Keratinocyte (primary cell): ENCODE data around the gene UROS. TPM values are rescaled to one million over a fixed set of nuclear protein-coding genes. Genes with fewer than 3 reads are reported as not detected.

Experiments
- DNase-seq: peaks from one replicate; pipeline ENCODE4 v3.0.0-alpha.2; 2011; ENCODE audit warnings: low read depth, missing footprints, low spot score
- FAIRE-seq: peaks from 2 replicates; lab custom pipeline; 2011; peaks lifted over from hg19 to GRCh38; lab: Jason Lieb, UNC
- H2AFZ ChIP-seq: 2 replicates; pipeline ENCODE4 v1.6.0; 2012; ENCODE audit warnings: low read length, control low read depth, inconsistent platforms; ENCODE audit not compliant: control insufficient read depth
- H3K27ac ChIP-seq: 2 replicates; pipeline ENCODE4 v1.5.1; 2011; ENCODE audit warnings: low read length; ENCODE audit not compliant: control insufficient read depth, insufficient read depth
- H3K27me3 ChIP-seq: 3 replicates; pipeline ENCODE4 v1.6.0; 2011; ENCODE audit warnings: low read length; ENCODE audit not compliant: control insufficient read depth, insufficient read depth; ENCODE audit errors: extremely low read depth
- H3K36me3 ChIP-seq, 2 experiments: 2 replicates in 1 of 2; 3 replicates in 1 of 2; pipeline ENCODE4 v1.5.1; 2011; ENCODE audit warnings: low read length in 2 of 2, mild to moderate bottlenecking in 1 of 2; ENCODE audit not compliant: control insufficient read depth in 2 of 2, insufficient read depth in 2 of 2; ENCODE audit errors: extremely low read depth in 1 of 2
- H3K4me1 ChIP-seq: 3 replicates; pipeline ENCODE4 v1.5.1; 2011; ENCODE audit warnings: low read length; ENCODE audit not compliant: control insufficient read depth, insufficient read depth; ENCODE audit errors: extremely low read depth
- H3K4me2 ChIP-seq: 3 replicates; pipeline ENCODE4 v1.6.0; 2011; ENCODE audit warnings: low read depth, low read length; ENCODE audit not compliant: control insufficient read depth, insufficient read depth; ENCODE audit errors: extremely low read depth
- H3K4me3 ChIP-seq, 3 experiments: fragments of 200-600 bp in 1 of 3; sonication (generic) in 1 of 3; 2 replicates in 2 of 3; 3 replicates in 1 of 3; pipeline ENCODE4 v1.5.1; 2011 to 2016; ENCODE audit warnings: low read length in 3 of 3, mild to moderate bottlenecking in 3 of 3, control low read depth in 2 of 3, inconsistent platforms in 1 of 3, low read depth in 1 of 3, mixed read lengths in 1 of 3, mixed run types in 1 of 3, moderate library complexity in 1 of 3; ENCODE audit not compliant: control insufficient read depth in 2 of 3, insufficient read depth in 2 of 3; ENCODE audit errors: extremely low read depth in 1 of 3
- H3K79me2 ChIP-seq: 2 replicates; pipeline ENCODE4 v1.6.0; 2012; ENCODE audit warnings: low read length; ENCODE audit not compliant: control insufficient read depth, insufficient read depth
- H3K9ac ChIP-seq: 3 replicates; pipeline ENCODE4 v1.6.0; 2011; ENCODE audit warnings: low read length; ENCODE audit not compliant: control insufficient read depth, insufficient read depth; ENCODE audit errors: extremely low read depth
- H3K9me1 ChIP-seq: 3 replicates; pipeline ENCODE4 v1.6.0; 2011; ENCODE audit warnings: low read length; ENCODE audit not compliant: control insufficient read depth, insufficient read depth; ENCODE audit errors: extremely low read depth
- H3K9me3 ChIP-seq: 2 replicates; pipeline ENCODE4 v1.5.1; 2012; ENCODE audit warnings: low read depth, low read length; ENCODE audit not compliant: control insufficient read depth
- H4K20me1 ChIP-seq: 3 replicates; pipeline ENCODE4 v1.6.0; 2011; ENCODE audit warnings: low read length; ENCODE audit not compliant: control insufficient read depth, insufficient read depth; ENCODE audit errors: extremely low read depth
- EZH2 ChIP-seq: IDR thresholded peaks from one replicate; pipeline ENCODE4 v1.6.1; 2012; ENCODE audit warnings: inconsistent platforms, mild to moderate bottlenecking, low read length, moderate library complexity
- dilution Hi-C: fragments of 300-500 bp; cut with MboI; formaldehyde crosslinking; loops from one replicate; pipeline ENCODE4 v1.7.0; 2020; ENCODE audit warnings: low sequenced_read_pairs; ENCODE audit not compliant: extremely low pct_ligation_motif_present
- polyA plus RNA-seq, 5 experiments: library from polyadenylated mRNA; depleted of rRNA in 3 of 5; stranded (reverse) in 3 of 5; stranded (forward) in 1 of 5; unstranded in 1 of 5; fragments of >200 nt; gene quantifications; 1 replicate in 1 of 5; 2 replicates in 3 of 5; 3 replicates in 1 of 5; pipeline versions ENCODE4 v1.2.1 to v1.2.3, GENCODE V29; 2011 to 2012; ENCODE audit warnings: missing spikeins in 2 of 5, low read depth in 1 of 5, low replicate concordance in 1 of 5
- TF ChIP-seq, protein P1 (sequence below), 3 experiments: IDR thresholded peaks in 1 of 3; conservative IDR thresholded peaks in 1 of 3; optimal IDR thresholded peaks in 1 of 3; 2 replicates in 2 of 3; 3 replicates in 1 of 3; pipeline versions ENCODE3 to v1.5.1; 2011; ENCODE audit warnings: low read length in 3 of 3, mild to moderate bottlenecking in 3 of 3, moderate library complexity in 2 of 3, control low read depth in 1 of 3, inconsistent platforms in 1 of 3; ENCODE audit not compliant: insufficient read depth in 2 of 3; ENCODE audit errors: extremely low read depth in 1 of 3

Gene UROS
- polyA plus RNA-seq, 1 donor (not counting 4 experiments of a cell fraction or from before 2014, with no cell fraction given), result 46.7 TPM

DNA sequence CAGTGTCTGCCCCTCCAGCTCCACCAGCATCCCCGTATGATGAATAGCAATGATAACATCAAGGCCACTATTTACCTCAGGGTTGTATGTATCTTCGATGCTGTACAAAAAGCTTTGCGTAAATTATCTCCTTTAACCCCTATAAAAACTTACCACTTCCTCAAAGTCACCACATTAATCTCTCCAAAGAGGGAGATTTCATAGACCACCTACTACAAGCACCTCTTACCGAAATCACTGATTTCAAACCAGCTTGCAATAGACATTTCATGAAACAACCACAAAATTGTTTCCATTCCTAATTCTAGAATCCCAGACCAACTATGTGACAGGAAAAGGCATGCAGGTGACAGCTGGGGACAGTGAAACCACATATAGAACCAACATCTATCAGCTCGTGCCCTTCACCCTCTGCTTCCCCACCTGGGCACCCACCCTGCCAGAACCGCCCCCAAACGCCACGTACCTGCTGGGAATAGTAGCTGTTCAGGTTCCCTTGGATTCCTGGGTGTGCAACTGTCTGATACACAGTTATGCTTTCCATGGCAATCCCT lies 27.3 kb downstream of the UROS start:
- TF ChIP-seq, protein P1, sequence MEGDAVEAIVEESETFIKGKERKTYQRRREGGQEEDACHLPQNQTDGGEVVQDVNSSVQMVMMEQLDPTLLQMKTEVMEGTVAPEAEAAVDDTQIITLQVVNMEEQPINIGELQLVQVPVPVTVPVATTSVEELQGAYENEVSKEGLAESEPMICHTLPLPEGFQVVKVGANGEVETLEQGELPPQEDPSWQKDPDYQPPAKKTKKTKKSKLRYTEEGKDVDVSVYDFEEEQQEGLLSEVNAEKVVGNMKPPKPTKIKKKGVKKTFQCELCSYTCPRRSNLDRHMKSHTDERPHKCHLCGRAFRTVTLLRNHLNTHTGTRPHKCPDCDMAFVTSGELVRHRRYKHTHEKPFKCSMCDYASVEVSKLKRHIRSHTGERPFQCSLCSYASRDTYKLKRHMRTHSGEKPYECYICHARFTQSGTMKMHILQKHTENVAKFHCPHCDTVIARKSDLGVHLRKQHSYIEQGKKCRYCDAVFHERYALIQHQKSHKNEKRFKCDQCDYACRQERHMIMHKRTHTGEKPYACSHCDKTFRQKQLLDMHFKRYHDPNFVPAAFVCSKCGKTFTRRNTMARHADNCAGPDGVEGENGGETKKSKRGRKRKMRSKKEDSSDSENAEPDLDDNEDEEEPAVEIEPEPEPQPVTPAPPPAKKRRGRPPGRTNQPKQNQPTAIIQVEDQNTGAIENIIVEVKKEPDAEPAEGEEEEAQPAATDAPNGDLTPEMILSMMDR (optimal IDR thresholded peaks at IDR 0.05 in 1 of 3, IDR thresholded peaks at IDR 0.05 in 1 of 3, conservative IDR thresholded peaks at IDR 0.05 in 1 of 3; ENCODE audit: extremely low read depth in 1 of 3, insufficient read depth in 2 of 3, low read length in 3 of 3), result no peak
- TF ChIP-seq EZH2, result no peak
- Histone ChIP-seq H3K4me2 (no peak overlapping the region), H2AFZ (no peak overlapping the region), H3K27me3 (no peaks in the 10 kb centered on the region), H3K4me1 (no peaks in the 10 kb centered on the region), H3K9ac (no peak overlapping the region), H4K20me1 (no peaks in the 10 kb centered on the region), H3K27ac (no peak overlapping the region), H3K4me3 (no peak overlapping the region), H3K9me3 (no peaks in the 10 kb centered on the region), H3K36me3 (peaks cover 6 to 26% of the 10 kb centered on the region in 2 experiments), H3K79me2 (no peaks in the 10 kb centered on the region), H3K9me1 (no peaks in the 10 kb centered on the region)
- DNase-seq, result no peak
- dilution Hi-C loops, result no loop called here
- no peak for FAIRE-seq

DNA sequence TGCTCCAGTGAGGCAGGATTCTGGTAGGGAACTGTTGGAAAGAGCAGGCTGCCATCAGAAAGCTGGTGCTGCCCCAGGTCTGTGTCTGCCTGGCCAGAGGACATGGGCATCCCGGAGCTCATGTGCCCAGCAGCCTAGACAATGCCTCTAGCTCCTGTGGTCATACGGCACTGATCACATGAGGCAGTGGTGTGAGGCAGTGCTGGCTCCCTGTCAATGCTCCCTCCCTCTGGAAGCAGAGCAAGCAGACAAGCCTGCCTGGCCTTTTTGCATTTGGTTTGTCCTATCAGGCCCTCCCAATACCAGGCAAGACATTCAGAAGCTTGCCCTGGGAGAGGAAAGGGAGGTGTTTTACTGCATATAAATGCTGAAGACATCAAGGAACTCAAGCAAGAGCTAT lies 27.9 kb downstream of the UROS start:
- no peak overlapping the region for H3K9ac ChIP-seq
- TF ChIP-seq, protein P1 (optimal IDR thresholded peaks at IDR 0.05 in 1 of 3, IDR thresholded peaks at IDR 0.05 in 1 of 3, conservative IDR thresholded peaks at IDR 0.05 in 1 of 3; ENCODE audit: extremely low read depth in 1 of 3, insufficient read depth in 2 of 3, low read length in 3 of 3), result no peak
- no peak for TF ChIP-seq EZH2
- H3K9me3 ChIP-seq, result no peaks in the 10 kb centered on the region

More for the DNA sequence above, 27.9 kb downstream of the UROS start:
- no peak for FAIRE-seq
- dilution Hi-C loops, result no loop called here
- H3K4me1 ChIP-seq, result no peaks in the 10 kb centered on the region
- H4K20me1 ChIP-seq, result no peaks in the 10 kb centered on the region
- H3K27me3 ChIP-seq, result no peaks in the 10 kb centered on the region
- H3K27ac ChIP-seq, result no peak overlapping the region
- no peaks in the 10 kb centered on the region for H3K9me1 ChIP-seq
- H3K4me2 ChIP-seq, result no peak overlapping the region
- no peaks in the 10 kb centered on the region for H3K79me2 ChIP-seq
- no peak overlapping the region for H2AFZ ChIP-seq
- no peak for DNase-seq
- peaks cover 6 to 26% of the 10 kb centered on the region in 2 experiments for H3K36me3 ChIP-seq
- H3K4me3 ChIP-seq, result no peak overlapping the region
